Upper lobe of left lung (tissue), 4 donors: ENCODE measurements around the gene TRIM75.

ENCODE experiments used
- CTCF ChIP-seq, 6 experiments: fragments of 450-650 bp in 4 of 6; fragments of 200-600 bp in 2 of 6; sonication (generic) in 2 of 6; IDR thresholded peaks; one replicate each; pipeline ENCODE4 v1.5.1; 2016 to 2019; ENCODE audit warnings: antibody characterized with exemption in 6 of 6
- EP300 ChIP-seq, 4 donors: sonication (generic); formaldehyde crosslinking; IDR thresholded peaks; one replicate each; pipeline ENCODE4 v1.5.1; 2017; ENCODE audit warnings: antibody characterized with exemption in 4 of 4, control low read depth in 2 of 4
- POLR2A ChIP-seq, 4 donors: fragments of 450-650 bp; IDR thresholded peaks; one replicate each; pipeline ENCODE4 v1.5.1; 2016 to 2017; ENCODE audit warnings: antibody characterized with exemption in 4 of 4, mild to moderate bottlenecking in 2 of 4
- POLR2AphosphoS5 ChIP-seq, 2 donors: sonication (generic); formaldehyde crosslinking; IDR thresholded peaks; one replicate each; pipeline ENCODE4 v1.5.1; 2017; ENCODE audit warnings: antibody characterized with exemption in 2 of 2

- no peak for TF ChIP-seq CTCF (IDR thresholded peaks at IDR 0.05)
- no peak for TF ChIP-seq POLR2AphosphoS5 (IDR thresholded peaks at IDR 0.05)
- TF ChIP-seq POLR2A (IDR thresholded peaks at IDR 0.05), result no peak
- no peak for TF ChIP-seq EP300 (IDR thresholded peaks at IDR 0.05)
Observed at GRCh38 chr4:165059386-165059785, 5.7 kb downstream of the TRIM75 start.
